Measurements from ENCODE around the gene FAM181B.

The FAM181B gene

DNA sequence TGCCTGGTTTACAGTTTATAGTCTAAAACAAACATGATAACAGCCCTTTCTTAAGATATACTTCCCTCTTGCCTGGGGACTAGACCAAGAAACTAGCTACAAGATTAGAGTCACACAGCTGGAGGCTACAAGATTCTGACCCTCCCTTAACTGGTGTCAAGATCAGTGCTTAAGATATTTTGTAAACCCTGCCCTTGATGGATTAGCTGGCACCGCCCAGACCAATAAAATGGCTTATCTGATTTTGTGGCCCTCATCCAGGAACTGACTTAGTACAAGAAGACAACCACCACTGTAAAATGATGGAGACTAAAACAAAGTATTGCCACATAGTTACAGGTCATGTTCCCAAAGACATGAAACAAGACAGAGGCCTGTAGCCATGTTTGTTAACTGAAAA lies 53.4 kb downstream of the FAM181B start:
- ATAC-seq, result no peak
